Hematopoietic multipotent progenitor cell treated with erythropoietin and hydrocortisone succinate and interleukin-3 and kit ligand, for 17 days (in vitro differentiated cells): Measurements from ENCODE around the gene GZMM.
A peak's percentile ranks its signal among the peaks of the same experiment; 100 is the strongest.

Experiments
- DNase-seq: peaks from one replicate; pipeline ENCODE4 v3.0.0-alpha.2; 2015; ENCODE audit warnings: low spot score

GZMM gene

GRCh38 chr19:512547-513365 lies 31.1 kb upstream of the GZMM start:
- DNase-seq, result no peak

- no peak for DNase-seq
Measured at GRCh38 chr19:513368-514165, 30.3 kb upstream of the GZMM start.

GRCh38 chr19:514166-514663 lies 29.6 kb upstream of the GZMM start:
- no peak for DNase-seq

GRCh38 chr19:517721-518597 lies 25.9 kb upstream of the GZMM start:
- no peak for DNase-seq

GRCh38 chr19:518598-519231 lies 25.1 kb upstream of the GZMM start:
- no peak for DNase-seq

GRCh38 chr19:519449-519865 lies 24.4 kb upstream of the GZMM start:
- no peak for DNase-seq

- DNase-seq, result no peak
Measured at GRCh38 chr19:522726-523125, 21.1 kb upstream of the GZMM start.

- DNase-seq, result no peak
Measured at GRCh38 chr19:524062-524674, 19.7 kb upstream of the GZMM start.

- no peak for DNase-seq
Measured at GRCh38 chr19:525029-525428, 18.8 kb upstream of the GZMM start.

- DNase-seq, result no peak
Measured at GRCh38 chr19:525857-526419, 17.9 kb upstream of the GZMM start.

GRCh38 chr19:530134-531008 lies 13.5 kb upstream of the GZMM start:
- no peak for DNase-seq

GRCh38 chr19:531009-531752 lies 12.7 kb upstream of the GZMM start:
- peak; percentile 94 for DNase-seq

GRCh38 chr19:531753-532560 lies 11.9 kb upstream of the GZMM start, which contains the start of gene CDC34:
Gene CDC34 (plus strand): TSS chr19:531760. CDS start chr19:531932, 172 bp downstream.
- DNase-seq, result peak; percentile 48

GRCh38 chr19:532561-533363 lies 11.1 kb upstream of the GZMM start:
- DNase-seq, result peak; percentile 89

- no peak for DNase-seq
Measured at GRCh38 chr19:533364-534058, 10.3 kb upstream of the GZMM start.

GRCh38 chr19:534088-534487 lies 9.8 kb upstream of the GZMM start:
- DNase-seq, result no peak
